OCI-LY7 (cell line): ENCODE measurements around the gene GPR146. TPM values are rescaled to one million over a fixed set of nuclear protein-coding genes. Genes with fewer than 3 reads are reported as not detected.

Experiments
- BruUV-seq: library from RNA; stranded (reverse); fragments of 400-500 nt; replicated peaks from 2 replicates; lab custom pipeline; 2021; lab: Mats Ljungman, UMichigan
- CTCF ChIA-PET: fragments of 300-600 bp; sonication (Branson Sonifier 250); formaldehyde crosslinking; loops from one replicate; lab custom pipeline; 2022; ENCODE audit warnings: antibody characterized with exemption; ENCODE audit not compliant: unreplicated experiment; lab: Charles Lee
- POLR2A ChIA-PET: fragments of 300-600 bp; sonication (Branson Sonifier 250); formaldehyde crosslinking; loops from one replicate; lab custom pipeline; 2022; ENCODE audit warnings: antibody characterized with exemption; lab: Charles Lee
- DNase-seq: peaks from one replicate; pipeline ENCODE4 v3.0.0-alpha.2; 2015; ENCODE audit warnings: low spot score
- H2AFZ ChIP-seq: fragments of 200-600 bp; sonication (generic), shearing (Covaris generic); 2 replicates; pipeline ENCODE4 v1.6.1; 2014; ENCODE audit warnings: mild to moderate bottlenecking, antibody characterized with exemption, low read length, moderate library complexity
- H3K27ac ChIP-seq: fragments of 200-600 bp; sonication (generic); 2 replicates; pipeline ENCODE4 v1.5.1; 2014; ENCODE audit warnings: mixed run types, low read depth, mild to moderate bottlenecking, moderate library complexity, low read length, inconsistent platforms; ENCODE audit not compliant: poor library complexity, severe bottlenecking
- H3K36me3 ChIP-seq: fragments of 200-600 bp; sonication (generic); 2 replicates; pipeline ENCODE4 v1.6.1; 2014; ENCODE audit warnings: mild to moderate bottlenecking, antibody characterized with exemption, low read length, moderate library complexity, mixed read lengths; ENCODE audit not compliant: insufficient read depth
- H3K4me1 ChIP-seq: fragments of 200-600 bp; sonication (generic); 2 replicates; pipeline ENCODE4 v1.5.1; 2014; ENCODE audit warnings: mild to moderate bottlenecking, low read length; ENCODE audit not compliant: insufficient read depth, poor library complexity, severe bottlenecking
- H3K4me2 ChIP-seq: fragments of 200-600 bp; sonication (generic); 2 replicates; pipeline ENCODE4 v1.6.1; 2014; ENCODE audit warnings: mild to moderate bottlenecking, low read length
- H3K4me3 ChIP-seq: fragments of 200-600 bp; sonication (generic); 2 replicates; pipeline ENCODE4 v1.5.1; 2014; ENCODE audit warnings: mild to moderate bottlenecking, low read depth, low read length; ENCODE audit not compliant: poor library complexity, severe bottlenecking
- H3K79me2 ChIP-seq: fragments of 200-600 bp; sonication (generic); 2 replicates; pipeline ENCODE4 v1.6.1; 2016; ENCODE audit warnings: low read depth, mild to moderate bottlenecking, low read length, moderate library complexity, mixed read lengths; ENCODE audit not compliant: insufficient read depth
- H3K9me2 ChIP-seq: fragments of 200-600 bp; sonication (generic); 2 replicates; pipeline ENCODE4 v1.6.1; 2016; ENCODE audit warnings: mild to moderate bottlenecking, low read length, mixed read lengths; ENCODE audit not compliant: insufficient read depth
- H3K9me3 ChIP-seq: fragments of 200-600 bp; sonication (generic); 2 replicates; pipeline ENCODE4 v1.6.1; 2014; ENCODE audit warnings: mild to moderate bottlenecking, mixed run types, low read length, mixed read lengths
- H4K20me1 ChIP-seq: fragments of 200-600 bp; sonication (generic); 2 replicates; pipeline ENCODE4 v1.6.1; 2014; ENCODE audit warnings: mild to moderate bottlenecking, antibody characterized with exemption, low read length, moderate library complexity, mixed read lengths; ENCODE audit not compliant: insufficient read depth
- EZH2phosphoT487 ChIP-seq: fragments of 200-600 bp; sonication (generic); IDR thresholded peaks from 2 replicates; pipeline ENCODE4 v1.6.1; 2018; ENCODE audit warnings: low read depth, borderline replicate concordance, mild to moderate bottlenecking, mixed run types, antibody characterized with exemption, low read length, moderate library complexity, mixed read lengths
- intact Hi-C: fragments of 100-400 bp; cut with micrococcal nuclease; formaldehyde crosslinking; loops from one replicate; pipeline ENCODE4 v1.10.0; 2022; ENCODE audit not compliant: unreplicated experiment
- total RNA-seq, 2 experiments: library from RNA; depleted of rRNA in 1 of 2; stranded (reverse); fragments of >200 nt in 1 of 2; shearing (Covaris generic) in 1 of 2; gene quantifications; 2 replicates each; pipeline ENCODE4 v1.2.3, GENCODE V29; 2014 to 2022
- TF ChIP-seq, protein P1 (sequence below): fragments of 200-600 bp; sonication (generic); conservative IDR thresholded peaks from 2 replicates; pipeline ENCODE4 v1.5.1; 2014; ENCODE audit warnings: mild to moderate bottlenecking, antibody characterized with exemption, low read length, moderate library complexity, mixed read lengths

Gene GPR146
- total RNA-seq, 2 experiments from 2014 or later, result 0.95 to 3.3 TPM

DNA sequence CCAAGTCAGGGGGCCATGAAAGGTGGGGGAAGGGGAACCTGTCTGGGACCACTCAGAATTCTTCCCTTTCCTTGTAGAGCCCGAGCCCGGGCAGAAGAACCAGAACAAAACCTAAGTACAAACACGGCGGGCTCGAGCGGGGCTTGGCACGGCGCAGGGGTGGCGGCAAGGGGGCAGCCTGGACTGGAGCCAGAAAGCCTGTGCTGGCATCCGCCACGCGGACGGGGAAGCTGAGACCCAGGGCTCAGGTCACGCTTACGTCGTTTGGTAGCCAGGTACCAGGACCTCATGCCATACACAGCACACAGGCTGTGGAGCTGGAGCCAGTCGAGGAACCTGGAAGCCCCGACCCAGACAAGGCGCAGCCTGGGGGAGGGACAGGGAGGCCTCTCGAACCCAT is 37.0 kb downstream of the GPR146 start:
- H3K9me2 ChIP-seq, result no peaks in the 10 kb centered on the region
- peaks cover 21% of the 10 kb centered on the region for H3K4me1 ChIP-seq
- no peaks in the 10 kb centered on the region for H3K9me3 ChIP-seq
- no peak overlapping the region for H3K4me2 ChIP-seq
- DNase-seq, result no peak
- H3K4me3 ChIP-seq, result no peak overlapping the region
- ChIA-PET CTCF (no interaction called here), POLR2A (interaction anchor here (0.7 kb wide), 1 partner anchor 170 kb away, joined by 3 read pairs; no protein-coding TSS in a partner anchor)
- no peak overlapping the region for H2AFZ ChIP-seq
- H3K36me3 ChIP-seq, result no peaks in the 10 kb centered on the region
- TF ChIP-seq EZH2phosphoT487, result no peak
- TF ChIP-seq, protein P1, sequence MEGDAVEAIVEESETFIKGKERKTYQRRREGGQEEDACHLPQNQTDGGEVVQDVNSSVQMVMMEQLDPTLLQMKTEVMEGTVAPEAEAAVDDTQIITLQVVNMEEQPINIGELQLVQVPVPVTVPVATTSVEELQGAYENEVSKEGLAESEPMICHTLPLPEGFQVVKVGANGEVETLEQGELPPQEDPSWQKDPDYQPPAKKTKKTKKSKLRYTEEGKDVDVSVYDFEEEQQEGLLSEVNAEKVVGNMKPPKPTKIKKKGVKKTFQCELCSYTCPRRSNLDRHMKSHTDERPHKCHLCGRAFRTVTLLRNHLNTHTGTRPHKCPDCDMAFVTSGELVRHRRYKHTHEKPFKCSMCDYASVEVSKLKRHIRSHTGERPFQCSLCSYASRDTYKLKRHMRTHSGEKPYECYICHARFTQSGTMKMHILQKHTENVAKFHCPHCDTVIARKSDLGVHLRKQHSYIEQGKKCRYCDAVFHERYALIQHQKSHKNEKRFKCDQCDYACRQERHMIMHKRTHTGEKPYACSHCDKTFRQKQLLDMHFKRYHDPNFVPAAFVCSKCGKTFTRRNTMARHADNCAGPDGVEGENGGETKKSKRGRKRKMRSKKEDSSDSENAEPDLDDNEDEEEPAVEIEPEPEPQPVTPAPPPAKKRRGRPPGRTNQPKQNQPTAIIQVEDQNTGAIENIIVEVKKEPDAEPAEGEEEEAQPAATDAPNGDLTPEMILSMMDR, result no peak
- H3K79me2 ChIP-seq, result no peaks in the 10 kb centered on the region
- no peak overlapping the region for H3K27ac ChIP-seq
- H4K20me1 ChIP-seq, result no peaks in the 10 kb centered on the region; the same call in 1 of the 2 replicates
- BruUV-seq, result no TSS peak
- intact Hi-C loops, result no loop called here

DNA sequence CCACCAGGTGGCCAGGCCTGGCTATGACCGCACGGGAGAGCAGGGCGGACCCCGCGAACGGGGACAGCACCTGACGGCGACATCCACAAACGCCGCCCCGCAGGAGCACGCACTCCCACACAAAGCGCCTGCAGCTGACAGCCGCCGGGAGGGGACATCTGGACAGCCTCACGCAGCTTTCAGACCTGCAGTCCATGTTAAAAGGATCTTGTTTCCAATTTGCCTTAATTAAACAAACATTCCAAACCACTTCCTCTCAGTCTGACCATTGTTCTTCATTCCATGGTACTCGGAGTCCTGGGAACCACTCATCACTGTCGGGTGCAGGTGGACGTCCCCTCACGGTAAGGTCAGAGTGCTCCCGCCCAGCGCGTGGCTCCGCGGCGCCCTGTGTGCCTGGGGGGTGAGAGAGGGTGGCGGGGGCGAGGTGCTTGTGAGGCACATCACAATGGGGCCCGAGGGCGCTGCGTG is 37.6 kb downstream of the GPR146 start:
- Histone ChIP-seq H3K4me2 (no peak overlapping the region), H3K4me1 (peaks cover 26% of the 10 kb centered on the region), H2AFZ (no peak overlapping the region), H3K79me2 (no peaks in the 10 kb centered on the region), H4K20me1 (no peaks in the 10 kb centered on the region; the same call in 1 of the 2 replicates), H3K9me2 (no peaks in the 10 kb centered on the region), H3K27ac (no peak overlapping the region), H3K4me3 (no peak overlapping the region), H3K36me3 (no peaks in the 10 kb centered on the region), H3K9me3 (no peaks in the 10 kb centered on the region)
- ChIA-PET CTCF (no interaction called here), POLR2A (interaction anchor here (0.7 kb wide), 1 partner anchor 169 kb away, joined by 3 read pairs; no protein-coding TSS in a partner anchor)
- TF ChIP-seq, protein P1, result no peak
- no peak for TF ChIP-seq EZH2phosphoT487
- no peak for DNase-seq
- no TSS peak for BruUV-seq
- intact Hi-C loops, result no loop called here
